Measurements from ENCODE around the gene RGS14.

- TF ChIP-seq, protein P1, sequence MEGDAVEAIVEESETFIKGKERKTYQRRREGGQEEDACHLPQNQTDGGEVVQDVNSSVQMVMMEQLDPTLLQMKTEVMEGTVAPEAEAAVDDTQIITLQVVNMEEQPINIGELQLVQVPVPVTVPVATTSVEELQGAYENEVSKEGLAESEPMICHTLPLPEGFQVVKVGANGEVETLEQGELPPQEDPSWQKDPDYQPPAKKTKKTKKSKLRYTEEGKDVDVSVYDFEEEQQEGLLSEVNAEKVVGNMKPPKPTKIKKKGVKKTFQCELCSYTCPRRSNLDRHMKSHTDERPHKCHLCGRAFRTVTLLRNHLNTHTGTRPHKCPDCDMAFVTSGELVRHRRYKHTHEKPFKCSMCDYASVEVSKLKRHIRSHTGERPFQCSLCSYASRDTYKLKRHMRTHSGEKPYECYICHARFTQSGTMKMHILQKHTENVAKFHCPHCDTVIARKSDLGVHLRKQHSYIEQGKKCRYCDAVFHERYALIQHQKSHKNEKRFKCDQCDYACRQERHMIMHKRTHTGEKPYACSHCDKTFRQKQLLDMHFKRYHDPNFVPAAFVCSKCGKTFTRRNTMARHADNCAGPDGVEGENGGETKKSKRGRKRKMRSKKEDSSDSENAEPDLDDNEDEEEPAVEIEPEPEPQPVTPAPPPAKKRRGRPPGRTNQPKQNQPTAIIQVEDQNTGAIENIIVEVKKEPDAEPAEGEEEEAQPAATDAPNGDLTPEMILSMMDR (IDR thresholded peaks at IDR 0.05): no peak
- no peak for TF ChIP-seq POLR2A (IDR thresholded peaks at IDR 0.05)
Observed at GRCh38 chr5:177310757-177311391, 46.9 kb upstream of the RGS14 start.

Measured in testis (tissue), 2 donors.